HG03575 (cell line): ENCODE data around the gene FASTKD2.
"Not testable (repeated sequence)": the region's sequence is repeated elsewhere in the genome, so short reads cannot be mapped to it uniquely, and the experiment has no call there.

Source experiments
- ATAC-seq: cut with Tn5 transposase; IDR thresholded peaks from one replicate; pipeline ENCODE4 v1.9.1; 2021; ENCODE audit not compliant: unreplicated experiment, insufficient number of reproducible peaks, low FRiP score; ENCODE audit errors: extremely low read depth

The FASTKD2 gene

GRCh38 chr2:206784559-206785353 lies 19.4 kb downstream of the FASTKD2 start:
- ATAC-seq, result no peak

GRCh38 chr2:206790311-206790935 lies 25.0 kb downstream of the FASTKD2 start:
- no peak for ATAC-seq

- ATAC-seq, result no peak
Measured at GRCh38 chr2:206792645-206793044, 27.2 kb downstream of the FASTKD2 start.

GRCh38 chr2:206797376-206797775 lies 32.0 kb downstream of the FASTKD2 start:
- no peak for ATAC-seq

- no peak for ATAC-seq
Measured at GRCh38 chr2:206798000-206798399, 32.6 kb downstream of the FASTKD2 start.

- no peak for ATAC-seq
Measured at GRCh38 chr2:206799083-206799482, 33.7 kb downstream of the FASTKD2 start.

- no peak for ATAC-seq
Measured at GRCh38 chr2:206800506-206801417, 35.4 kb downstream of the FASTKD2 start.

GRCh38 chr2:206801418-206802189 lies 36.2 kb downstream of the FASTKD2 start:
- ATAC-seq, result no peak

- ATAC-seq, result no peak
Measured at GRCh38 chr2:206802654-206803514, 37.5 kb downstream of the FASTKD2 start.

- no peak for ATAC-seq
Measured at GRCh38 chr2:206804326-206804725, 38.9 kb downstream of the FASTKD2 start.

- no peak for ATAC-seq
Measured at GRCh38 chr2:206805887-206806607, 40.6 kb downstream of the FASTKD2 start.

- ATAC-seq, result not testable (repeated sequence)
Measured at GRCh38 chr2:206807624-206808023, 42.2 kb downstream of the FASTKD2 start.

- ATAC-seq, result not testable (repeated sequence)
Measured at GRCh38 chr2:206812471-206812870, 47.1 kb downstream of the FASTKD2 start.

- no peak for ATAC-seq
Measured at GRCh38 chr2:206814498-206814897, 49.1 kb downstream of the FASTKD2 start.

GRCh38 chr2:206820807-206821206 lies 55.4 kb downstream of the FASTKD2 start:
- no peak for ATAC-seq

GRCh38 chr2:206823178-206823577 lies 57.8 kb downstream of the FASTKD2 start:
- no peak for ATAC-seq

GRCh38 chr2:206824087-206824618 lies 58.7 kb downstream of the FASTKD2 start:
- no peak for ATAC-seq
